Measurements from ENCODE around the gene CRYBB3.

CRYBB3 gene

GRCh38 chr22:25197340-25197739 is 2.3 kb upstream of the CRYBB3 start:
- H2BK5ac ChIP-seq (ENCODE audit: low read depth, low read length, poor library complexity, severe bottlenecking) = no peak overlapping the region
- 94% methylated on average over 4 of the region's 4 CpGs for WGBS
- no peak overlapping the region for H3K27ac ChIP-seq (ENCODE audit: low read length, poor library complexity, severe bottlenecking)
- H3K9me3 ChIP-seq (ENCODE audit: control insufficient read depth, low read length) = no peaks in the 10 kb centered on the region
- no peak overlapping the region for H2BK15ac ChIP-seq (ENCODE audit: low read depth, poor library complexity, severe bottlenecking)
- H3K27me3 ChIP-seq (ENCODE audit: control insufficient read depth in 1 of 2, insufficient read depth in 1 of 2, low read length in 2 of 2) = peaks cover 0 to 5% of the 10 kb centered on the region in 2 experiments
- no peaks in the 10 kb centered on the region for H3K79me1 ChIP-seq (replicated peaks; ENCODE audit: low read length, poor library complexity, severe bottlenecking)
- H4K8ac ChIP-seq (ENCODE audit: low read length) = no peak overlapping the region
- no peak overlapping the region for H3K9ac ChIP-seq (ENCODE audit: low read length)
- H2BK120ac ChIP-seq (ENCODE audit: low read depth, low read length) = no peak overlapping the region
- no peak overlapping the region for H3K23ac ChIP-seq (ENCODE audit: low read length in 2 of 2)
- no peak overlapping the region for H3K4ac ChIP-seq (ENCODE audit: low read depth in 1 of 2, low read length in 2 of 2)
- no peak overlapping the region for H4K91ac ChIP-seq (ENCODE audit: low read length)
- no peak overlapping the region for H2AFZ ChIP-seq (ENCODE audit: low read depth, low read length)
- H3K4me2 ChIP-seq (ENCODE audit: low read length, poor library complexity, severe bottlenecking) = no peak overlapping the region
- no peak for DNase-seq
- peaks cover 0 to 2% of the 10 kb centered on the region in 2 experiments for H3K36me3 ChIP-seq (ENCODE audit: control insufficient read depth in 1 of 2, insufficient read depth in 2 of 2, low read depth in 1 of 2, low read length in 2 of 2)
- no peak overlapping the region for H2AK5ac ChIP-seq (ENCODE audit: low read length, severe bottlenecking)
- no peak overlapping the region for H3K18ac ChIP-seq (ENCODE audit: low read depth in 1 of 2, low read length in 2 of 2)
- peaks cover 1% of the 10 kb centered on the region for H3K4me1 ChIP-seq (ENCODE audit: control insufficient read depth, insufficient read depth, low read depth, low read length)
- no peak overlapping the region for H2BK12ac ChIP-seq (ENCODE audit: low read length in 2 of 2)
- no peak overlapping the region for H3K4me3 ChIP-seq (ENCODE audit: insufficient read depth in 1 of 2, low read depth in 1 of 2, low read length in 2 of 2)
- H3K14ac ChIP-seq (ENCODE audit: low read length in 2 of 2) = no peak overlapping the region

- no peaks in the 10 kb centered on the region for H3K79me1 ChIP-seq (replicated peaks; ENCODE audit: low read length, poor library complexity, severe bottlenecking)
- no peak overlapping the region for H2AFZ ChIP-seq (ENCODE audit: low read depth, low read length)
- H3K4ac ChIP-seq (ENCODE audit: low read depth in 1 of 2, low read length in 2 of 2) = no peak overlapping the region
- no peak overlapping the region for H2BK120ac ChIP-seq (ENCODE audit: low read depth, low read length)
- H4K8ac ChIP-seq (ENCODE audit: low read length) = no peak overlapping the region
- 85% methylated on average over 7 of the region's 7 CpGs for WGBS
- H2BK15ac ChIP-seq (ENCODE audit: low read depth, poor library complexity, severe bottlenecking) = no peak overlapping the region
- no peak overlapping the region for H3K9ac ChIP-seq (ENCODE audit: low read length)
- H3K4me2 ChIP-seq (ENCODE audit: low read length, poor library complexity, severe bottlenecking) = no peak overlapping the region
- no peak overlapping the region for H3K4me3 ChIP-seq (ENCODE audit: insufficient read depth in 1 of 2, low read depth in 1 of 2, low read length in 2 of 2)
- peaks cover 0 to 2% of the 10 kb centered on the region in 2 experiments for H3K36me3 ChIP-seq (ENCODE audit: control insufficient read depth in 1 of 2, insufficient read depth in 2 of 2, low read depth in 1 of 2, low read length in 2 of 2)
- H3K14ac ChIP-seq (ENCODE audit: low read length in 2 of 2) = no peak overlapping the region
- H2BK5ac ChIP-seq (ENCODE audit: low read depth, low read length, poor library complexity, severe bottlenecking) = no peak overlapping the region
- no peak for DNase-seq
- peak overlapping the region in 1 of 2 experiments; percentile 31 for H2BK12ac ChIP-seq (ENCODE audit: low read length in 2 of 2)
- H3K27ac ChIP-seq (ENCODE audit: low read length, poor library complexity, severe bottlenecking) = no peak overlapping the region
- no peak overlapping the region for H3K18ac ChIP-seq (ENCODE audit: low read depth in 1 of 2, low read length in 2 of 2)
- no peak overlapping the region for H2AK5ac ChIP-seq (ENCODE audit: low read length, severe bottlenecking)
- H4K91ac ChIP-seq (ENCODE audit: low read length) = no peak overlapping the region
- no peak overlapping the region for H3K23ac ChIP-seq (ENCODE audit: low read length in 2 of 2)
- no peaks in the 10 kb centered on the region for H3K9me3 ChIP-seq (ENCODE audit: control insufficient read depth, low read length)
- peaks cover 0 to 5% of the 10 kb centered on the region in 2 experiments for H3K27me3 ChIP-seq (ENCODE audit: control insufficient read depth in 1 of 2, insufficient read depth in 1 of 2, low read length in 2 of 2)
- H3K4me1 ChIP-seq (ENCODE audit: control insufficient read depth, insufficient read depth, low read depth, low read length) = peaks cover 1% of the 10 kb centered on the region
These were observed 1.3 kb downstream of the CRYBB3 start for GRCh38 chr22:25200967-25201366.

GRCh38 chr22:25201557-25202273 is 2.1 kb downstream of the CRYBB3 start:
- Histone ChIP-seq H3K27ac (ENCODE audit: low read length, poor library complexity, severe bottlenecking) (no peak overlapping the region), H2BK120ac (ENCODE audit: low read depth, low read length) (no peak overlapping the region), H3K27me3 (ENCODE audit: control insufficient read depth in 1 of 2, insufficient read depth in 1 of 2, low read length in 2 of 2) (peaks cover 0 to 5% of the 10 kb centered on the region in 2 experiments), H3K18ac (ENCODE audit: low read depth in 1 of 2, low read length in 2 of 2) (no peak overlapping the region), H3K9ac (ENCODE audit: low read length) (no peak overlapping the region), H3K23ac (ENCODE audit: low read length in 2 of 2) (no peak overlapping the region), H3K14ac (ENCODE audit: low read length in 2 of 2) (no peak overlapping the region), H4K91ac (ENCODE audit: low read length) (no peak overlapping the region), H3K4me1 (ENCODE audit: control insufficient read depth, insufficient read depth, low read depth, low read length) (peaks cover 1% of the 10 kb centered on the region), H2BK12ac (ENCODE audit: low read length in 2 of 2) (no peak overlapping the region), H4K8ac (ENCODE audit: low read length) (no peak overlapping the region), H3K9me3 (ENCODE audit: control insufficient read depth, low read length) (no peaks in the 10 kb centered on the region), H3K4me3 (ENCODE audit: insufficient read depth in 1 of 2, low read depth in 1 of 2, low read length in 2 of 2) (no peak overlapping the region), H3K4me2 (ENCODE audit: low read length, poor library complexity, severe bottlenecking) (no peak overlapping the region), H2BK15ac (ENCODE audit: low read depth, poor library complexity, severe bottlenecking) (no peak overlapping the region), H2AK5ac (ENCODE audit: low read length, severe bottlenecking) (no peak overlapping the region), H2AFZ (ENCODE audit: low read depth, low read length) (no peak overlapping the region), H3K36me3 (ENCODE audit: control insufficient read depth in 1 of 2, insufficient read depth in 2 of 2, low read depth in 1 of 2, low read length in 2 of 2) (peaks cover 0 to 2% of the 10 kb centered on the region in 2 experiments), H2BK5ac (ENCODE audit: low read depth, low read length, poor library complexity, severe bottlenecking) (no peak overlapping the region), H3K4ac (ENCODE audit: low read depth in 1 of 2, low read length in 2 of 2) (no peak overlapping the region), H3K79me1 (replicated peaks; ENCODE audit: low read length, poor library complexity, severe bottlenecking) (no peaks in the 10 kb centered on the region)
- 81% methylated on average over 9 of the region's 10 CpGs for WGBS
- DNase-seq = no peak

- H4K91ac ChIP-seq (ENCODE audit: low read length) = no peak overlapping the region
- no peak overlapping the region for H2BK15ac ChIP-seq (ENCODE audit: low read depth, poor library complexity, severe bottlenecking)
- H4K8ac ChIP-seq (ENCODE audit: low read length) = no peak overlapping the region
- no peaks in the 10 kb centered on the region for H3K79me1 ChIP-seq (replicated peaks; ENCODE audit: low read length, poor library complexity, severe bottlenecking)
- peaks cover 0 to 2% of the 10 kb centered on the region in 2 experiments for H3K36me3 ChIP-seq (ENCODE audit: control insufficient read depth in 1 of 2, insufficient read depth in 2 of 2, low read depth in 1 of 2, low read length in 2 of 2)
- H3K4me1 ChIP-seq (ENCODE audit: control insufficient read depth, insufficient read depth, low read depth, low read length) = peaks cover under 1% of the 10 kb centered on the region
- peak; percentile 60 for DNase-seq
- no peaks in the 10 kb centered on the region for H3K9me3 ChIP-seq (ENCODE audit: control insufficient read depth, low read length)
- no peak overlapping the region for H2BK12ac ChIP-seq (ENCODE audit: low read length in 2 of 2)
- no peak overlapping the region for H3K14ac ChIP-seq (ENCODE audit: low read length in 2 of 2)
- H3K4ac ChIP-seq (ENCODE audit: low read depth in 1 of 2, low read length in 2 of 2) = no peak overlapping the region
- H2AK5ac ChIP-seq (ENCODE audit: low read length, severe bottlenecking) = no peak overlapping the region
- no peak overlapping the region for H2AFZ ChIP-seq (ENCODE audit: low read depth, low read length)
- H3K4me3 ChIP-seq (ENCODE audit: insufficient read depth in 1 of 2, low read depth in 1 of 2, low read length in 2 of 2) = no peak overlapping the region
- no peak overlapping the region for H2BK5ac ChIP-seq (ENCODE audit: low read depth, low read length, poor library complexity, severe bottlenecking)
- no peak overlapping the region for H3K4me2 ChIP-seq (ENCODE audit: low read length, poor library complexity, severe bottlenecking)
- 63% methylated on average over 15 of the region's 15 CpGs for WGBS
- H3K18ac ChIP-seq (ENCODE audit: low read depth in 1 of 2, low read length in 2 of 2) = no peak overlapping the region
- no peak overlapping the region for H2BK120ac ChIP-seq (ENCODE audit: low read depth, low read length)
- H3K27me3 ChIP-seq (ENCODE audit: control insufficient read depth in 1 of 2, insufficient read depth in 1 of 2, low read length in 2 of 2) = peaks cover 0 to 5% of the 10 kb centered on the region in 2 experiments
- no peak overlapping the region for H3K27ac ChIP-seq (ENCODE audit: low read length, poor library complexity, severe bottlenecking)
- no peak overlapping the region for H3K23ac ChIP-seq (ENCODE audit: low read length in 2 of 2)
- H3K9ac ChIP-seq (ENCODE audit: low read length) = no peak overlapping the region
These were observed 2.7 kb downstream of the CRYBB3 start for GRCh38 chr22:25202290-25202921.
